HepG2 (cell line): ENCODE data around the gene PPP2R2C. TPM values are rescaled to one million over a fixed set of nuclear protein-coding genes. Genes with fewer than 3 reads are reported as not detected.

Experiments used
- ARID5B ChIP-seq: IDR thresholded peaks from 2 replicates; pipeline ENCODE4 v1.4.0; 2020; ENCODE audit warnings: mild to moderate bottlenecking, missing genetic modification reagents
- BRCA1 ChIP-seq: sonication (generic); formaldehyde crosslinking; IDR thresholded peaks from 2 replicates; pipeline ENCODE4 v1.4.0; 2020; ENCODE audit warnings: missing genetic modification reagents
- SP140L ChIP-seq: sonication (generic); formaldehyde crosslinking; IDR thresholded peaks from 2 replicates; pipeline ENCODE4 v1.4.0; 2020; ENCODE audit warnings: missing genetic modification reagents, borderline replicate concordance
- UBTF ChIP-seq: sonication (generic); formaldehyde crosslinking; IDR thresholded peaks from 2 replicates; pipeline ENCODE4 v1.4.0; 2020; ENCODE audit warnings: mild to moderate bottlenecking, missing genetic modification reagents
- ZBED4 ChIP-seq: sonication (generic); formaldehyde crosslinking; IDR thresholded peaks from 2 replicates; pipeline ENCODE4 v1.4.0; 2020; ENCODE audit warnings: missing genetic modification reagents, borderline replicate concordance
- ZBTB26 ChIP-seq: IDR thresholded peaks from 2 replicates; pipeline ENCODE4 v1.6.1; 2016; ENCODE audit warnings: missing compliant biosample characterization, missing genetic modification reagents, borderline replicate concordance
- ZMYM4 ChIP-seq: sonication (generic); formaldehyde crosslinking; IDR thresholded peaks from 2 replicates; pipeline ENCODE4 v1.8.1; 2023; ENCODE audit warnings: mild to moderate bottlenecking, missing genetic modification reagents
- ZNF574 ChIP-seq: sonication (generic); formaldehyde crosslinking; IDR thresholded peaks from 2 replicates; pipeline ENCODE4 v1.4.0; 2020; ENCODE audit warnings: missing genetic modification reagents
- polyA plus RNA-seq, 8 experiments: library from polyadenylated mRNA; depleted of rRNA in 3 of 8; stranded (reverse) in 7 of 8; unstranded in 1 of 8; fragments of >200 nt; fragmentation: Illumina TruSeq in 4 of 8; extraction: Trizol in 4 of 8; gene quantifications; 2 replicates each; pipeline versions ENCODE4 v1.2.1 to v1.2.3, GENCODE V29; 2011 to 2016; ENCODE audit warnings: low read depth in 4 of 8, missing spikeins in 1 of 8, mixed read lengths in 1 of 8; ENCODE audit not compliant: insufficient read depth in 1 of 8
- total RNA-seq, 5 experiments: library from RNA; depleted of rRNA; stranded (reverse); fragments of >200 nt; fragmentation: Illumina TruSeq; extraction: Trizol; gene quantifications; 2 replicates each; pipeline ENCODE4 v1.2.3, GENCODE V29; 2016; ENCODE audit warnings: low read depth in 1 of 5
- TF ChIP-seq, protein P1 (sequence below): sonication (generic); formaldehyde crosslinking; IDR thresholded peaks from 2 replicates; pipeline ENCODE4 v1.9.0; 2022; ENCODE audit warnings: low read depth, missing genetic modification reagents

Gene PPP2R2C
- total and polyA plus RNA-seq, 2 of the 13 experiments (the other 11 are each of a cell fraction or from before 2014, with no cell fraction given): 0.60 to 8.6 TPM

GRCh38 chr4:6277139-6277802 lies 195.1 kb downstream of the PPP2R2C start (continued):
- TF ChIP-seq UBTF (CRISPR knock-in tag): peak; percentile 37; the same call in 1 of the 2 replicates
- TF ChIP-seq BRCA1: peak; percentile 66; the same call in 1 of the 2 replicates
- TF ChIP-seq, protein P1, sequence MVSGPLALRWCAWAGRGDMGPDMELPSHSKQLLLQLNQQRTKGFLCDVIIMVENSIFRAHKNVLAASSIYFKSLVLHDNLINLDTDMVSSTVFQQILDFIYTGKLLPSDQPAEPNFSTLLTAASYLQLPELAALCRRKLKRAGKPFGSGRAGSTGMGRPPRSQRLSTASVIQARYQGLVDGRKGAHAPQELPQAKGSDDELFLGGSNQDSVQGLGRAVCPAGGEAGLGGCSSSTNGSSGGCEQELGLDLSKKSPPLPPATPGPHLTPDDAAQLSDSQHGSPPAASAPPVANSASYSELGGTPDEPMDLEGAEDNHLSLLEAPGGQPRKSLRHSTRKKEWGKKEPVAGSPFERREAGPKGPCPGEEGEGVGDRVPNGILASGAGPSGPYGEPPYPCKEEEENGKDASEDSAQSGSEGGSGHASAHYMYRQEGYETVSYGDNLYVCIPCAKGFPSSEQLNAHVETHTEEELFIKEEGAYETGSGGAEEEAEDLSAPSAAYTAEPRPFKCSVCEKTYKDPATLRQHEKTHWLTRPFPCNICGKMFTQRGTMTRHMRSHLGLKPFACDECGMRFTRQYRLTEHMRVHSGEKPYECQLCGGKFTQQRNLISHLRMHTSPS: peak; percentile 71
- TF ChIP-seq ARID5B (CRISPR knock-in tag): peak; percentile 43; the same call in 1 of the 2 replicates
- TF ChIP-seq ZMYM4: 0 out of 2 replicates have a peak, but pooled peaks have one; percentile 44
- TF ChIP-seq ZBTB26 (CRISPR knock-in tag): no peak
- peak; percentile 43 for TF ChIP-seq ZNF574
- 0 out of 2 replicates have a peak, but pooled peaks have one; percentile 32 for TF ChIP-seq ZBED4
- TF ChIP-seq SP140L (CRISPR knock-in tag): no peak
